ENCODE data around the gene PCDH15.

Gene PCDH15

GRCh38 chr10:54372179-54372578 is 428.9 kb downstream of the PCDH15 start:
- DNase-seq (ENCODE audit: low spot score), result no peak

- DNase-seq (ENCODE audit: low spot score), result peak; percentile 22
Measured at GRCh38 chr10:54368984-54369383, 432.0 kb downstream of the PCDH15 start.

GRCh38 chr10:54363390-54363789 is 437.6 kb downstream of the PCDH15 start:
- peak; percentile 3 for DNase-seq (ENCODE audit: low spot score)

- DNase-seq (ENCODE audit: low spot score), result no peak
Measured at GRCh38 chr10:54342058-54342457, 459.0 kb downstream of the PCDH15 start.

- DNase-seq (ENCODE audit: low spot score), result no peak
Measured at GRCh38 chr10:54335296-54335695, 465.7 kb downstream of the PCDH15 start.

GRCh38 chr10:54319341-54319740 is 481.7 kb downstream of the PCDH15 start:
- DNase-seq (ENCODE audit: low spot score), result no peak

GRCh38 chr10:54318470-54318869 is 482.6 kb downstream of the PCDH15 start:
- no peak for DNase-seq (ENCODE audit: low spot score)

GRCh38 chr10:54314430-54314829 is 486.6 kb downstream of the PCDH15 start:
- DNase-seq (ENCODE audit: low spot score), result no peak

GRCh38 chr10:54284526-54285193 is 516.4 kb downstream of the PCDH15 start:
- peak; percentile 8 for DNase-seq (ENCODE audit: low spot score)

GRCh38 chr10:54282012-54282411 is 519.0 kb downstream of the PCDH15 start:
- no peak for DNase-seq (ENCODE audit: low spot score)

- DNase-seq (ENCODE audit: low spot score), result no peak
Measured at GRCh38 chr10:54266395-54266794, 534.6 kb downstream of the PCDH15 start.

GRCh38 chr10:54262726-54263125 is 538.3 kb downstream of the PCDH15 start:
- DNase-seq (ENCODE audit: low spot score), result no peak

- no peak for DNase-seq (ENCODE audit: low spot score)
Measured at GRCh38 chr10:54259104-54259503, 541.9 kb downstream of the PCDH15 start.

- DNase-seq (ENCODE audit: low spot score), result no peak
Measured at GRCh38 chr10:54234832-54235231, 566.2 kb downstream of the PCDH15 start.

GRCh38 chr10:54203401-54203800 is 597.6 kb downstream of the PCDH15 start:
- peak; percentile 76 for DNase-seq (ENCODE audit: low spot score)

- no peak for DNase-seq (ENCODE audit: low spot score)
Measured at GRCh38 chr10:54198051-54198450, 603.0 kb downstream of the PCDH15 start.

- DNase-seq (ENCODE audit: low spot score), result no peak
Measured at GRCh38 chr10:54194806-54195205, 606.2 kb downstream of the PCDH15 start.

GRCh38 chr10:54159924-54160323 is 641.1 kb downstream of the PCDH15 start:
- DNase-seq (ENCODE audit: low spot score), result no peak

GRCh38 chr10:54148508-54148907 is 652.5 kb downstream of the PCDH15 start:
- DNase-seq (ENCODE audit: low spot score), result no peak

- DNase-seq (ENCODE audit: low spot score), result no peak
Measured at GRCh38 chr10:54139819-54140428, 661.1 kb downstream of the PCDH15 start.

- DNase-seq (ENCODE audit: low spot score), result no peak
Measured at GRCh38 chr10:54137396-54137795, 663.6 kb downstream of the PCDH15 start.

- DNase-seq (ENCODE audit: low spot score), result peak; percentile 37
Measured at GRCh38 chr10:54133203-54133602, 667.8 kb downstream of the PCDH15 start.

- DNase-seq (ENCODE audit: low spot score), result no peak
Measured at GRCh38 chr10:54131833-54132232, 669.2 kb downstream of the PCDH15 start.

GRCh38 chr10:54130394-54130793 is 670.6 kb downstream of the PCDH15 start:
- DNase-seq (ENCODE audit: low spot score), result no peak
